Measurements from ENCODE around the gene CEP104.

Gene CEP104

DNA sequence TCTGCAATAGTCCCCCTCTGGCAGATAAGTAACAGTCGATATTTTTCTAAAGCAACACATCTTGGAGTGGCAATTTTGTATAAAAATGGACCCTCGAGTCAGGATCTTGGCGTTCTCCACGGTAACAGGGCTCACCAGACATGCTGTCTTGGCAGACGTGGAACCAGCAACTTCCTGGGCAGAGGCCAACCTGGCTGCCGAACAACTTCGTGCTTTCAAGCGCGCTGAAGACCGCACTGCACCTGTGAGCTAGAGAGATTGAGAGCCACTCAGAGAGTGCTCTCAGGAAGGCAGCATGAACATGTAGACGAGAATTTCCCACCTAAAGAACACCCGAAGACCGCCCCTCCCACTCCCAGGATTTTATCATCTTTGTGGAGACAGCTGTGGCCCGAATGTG lies 35.7 kb upstream of the CEP104 start:
- H3K27ac ChIP-seq: peak overlapping the region; percentile 67
- TF ChIP-seq, protein P1, sequence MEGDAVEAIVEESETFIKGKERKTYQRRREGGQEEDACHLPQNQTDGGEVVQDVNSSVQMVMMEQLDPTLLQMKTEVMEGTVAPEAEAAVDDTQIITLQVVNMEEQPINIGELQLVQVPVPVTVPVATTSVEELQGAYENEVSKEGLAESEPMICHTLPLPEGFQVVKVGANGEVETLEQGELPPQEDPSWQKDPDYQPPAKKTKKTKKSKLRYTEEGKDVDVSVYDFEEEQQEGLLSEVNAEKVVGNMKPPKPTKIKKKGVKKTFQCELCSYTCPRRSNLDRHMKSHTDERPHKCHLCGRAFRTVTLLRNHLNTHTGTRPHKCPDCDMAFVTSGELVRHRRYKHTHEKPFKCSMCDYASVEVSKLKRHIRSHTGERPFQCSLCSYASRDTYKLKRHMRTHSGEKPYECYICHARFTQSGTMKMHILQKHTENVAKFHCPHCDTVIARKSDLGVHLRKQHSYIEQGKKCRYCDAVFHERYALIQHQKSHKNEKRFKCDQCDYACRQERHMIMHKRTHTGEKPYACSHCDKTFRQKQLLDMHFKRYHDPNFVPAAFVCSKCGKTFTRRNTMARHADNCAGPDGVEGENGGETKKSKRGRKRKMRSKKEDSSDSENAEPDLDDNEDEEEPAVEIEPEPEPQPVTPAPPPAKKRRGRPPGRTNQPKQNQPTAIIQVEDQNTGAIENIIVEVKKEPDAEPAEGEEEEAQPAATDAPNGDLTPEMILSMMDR (conservative IDR thresholded peaks at IDR 0.05): no peak

DNA sequence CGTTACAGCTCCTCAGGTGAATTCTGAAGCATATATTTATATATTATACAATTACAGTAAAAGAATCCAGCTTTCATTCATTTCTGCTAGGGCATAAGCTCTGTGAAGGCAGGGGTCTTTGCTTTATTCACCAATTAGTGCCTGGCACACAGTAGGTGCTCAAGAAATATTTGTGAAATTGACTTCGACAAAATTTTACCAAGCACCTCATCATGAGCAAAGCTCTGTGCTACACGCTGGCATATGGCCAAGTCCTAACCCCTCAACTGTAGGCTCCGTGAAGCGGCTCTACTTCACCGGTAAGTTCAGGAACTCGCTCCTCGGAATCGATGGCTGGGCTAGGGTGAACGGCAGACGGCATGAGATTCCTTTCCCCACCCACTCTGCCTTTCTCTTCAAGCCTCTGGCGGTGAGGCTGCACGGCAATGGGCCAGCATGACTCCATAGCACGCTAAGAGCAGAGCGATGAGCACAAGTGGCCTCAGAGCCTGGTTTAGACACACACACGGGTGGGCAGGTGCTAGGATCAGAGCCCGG lies 34.4 kb upstream of the CEP104 start:
- TF ChIP-seq, protein P1 (conservative IDR thresholded peaks at IDR 0.05): 0 out of 2 replicates have a peak, but pooled peaks have one; percentile 17
- H3K27ac ChIP-seq: no peak overlapping the region

DNA sequence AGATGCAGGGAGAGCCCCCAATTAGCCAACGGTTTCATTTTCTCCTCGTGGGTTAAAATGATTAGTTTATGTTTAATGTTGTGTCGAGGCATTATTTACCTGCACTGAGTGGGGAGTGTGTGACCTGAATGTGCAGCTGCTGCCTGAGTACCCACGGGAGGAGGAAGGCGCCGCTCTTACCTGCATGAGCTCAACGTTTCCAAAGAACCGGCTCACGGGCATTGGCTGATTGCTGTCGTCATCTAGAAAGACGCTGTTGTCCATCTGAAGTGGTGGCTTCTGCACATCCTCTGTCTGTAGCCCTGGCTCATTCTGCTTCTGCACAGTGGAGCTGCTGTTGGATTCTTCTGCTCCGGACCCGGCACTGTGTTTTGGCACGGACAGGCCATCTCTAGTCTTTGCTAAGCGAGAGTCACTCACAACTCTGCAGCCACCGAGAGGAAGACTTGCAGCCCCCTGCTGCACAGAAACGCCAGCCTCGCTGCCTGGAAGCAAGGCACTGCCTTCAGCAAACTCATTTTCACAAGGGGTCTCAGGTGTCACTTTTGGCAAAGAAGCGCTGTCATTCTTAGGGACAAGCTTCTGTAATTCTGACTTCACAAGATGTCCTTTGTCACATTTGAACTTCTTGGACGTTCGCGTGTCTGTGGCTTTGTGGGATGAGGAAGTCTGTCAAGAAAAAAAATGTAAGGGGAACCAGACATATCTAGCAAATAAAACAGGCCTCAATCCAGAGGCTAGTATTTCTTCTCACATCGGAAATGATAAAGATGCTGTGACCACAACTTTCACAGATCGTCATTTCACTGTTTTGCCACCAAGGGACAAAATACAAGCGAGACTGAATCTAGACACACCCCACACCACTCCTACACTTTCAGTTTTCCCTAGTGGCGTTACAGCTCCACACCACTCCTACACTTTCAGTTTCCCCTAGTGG lies 33.6 kb upstream of the CEP104 start:
- H3K27ac ChIP-seq: no peak overlapping the region
- TF ChIP-seq, protein P1 (conservative IDR thresholded peaks at IDR 0.05): no peak

DNA sequence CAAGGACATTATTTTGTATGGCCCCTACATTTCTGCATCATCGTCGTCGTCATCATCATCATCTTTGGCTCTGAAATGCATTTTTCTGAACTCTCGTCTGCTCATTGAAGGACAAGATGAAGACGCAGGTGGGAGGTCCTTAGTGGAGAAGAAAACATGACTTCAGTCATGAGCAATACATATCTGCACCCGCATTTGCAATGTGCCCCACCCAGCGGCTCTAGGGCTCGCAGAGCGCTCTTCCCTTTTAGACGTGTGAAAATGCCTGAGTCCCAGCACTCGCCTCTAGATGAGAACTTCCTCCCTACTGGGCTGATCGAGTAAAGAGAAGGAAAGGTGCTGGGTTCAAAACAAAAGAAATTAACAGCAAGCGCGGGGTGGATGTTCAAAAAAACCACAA lies 32.9 kb upstream of the CEP104 start:
- TF ChIP-seq, protein P1 (conservative IDR thresholded peaks at IDR 0.05): no peak
- H3K27ac ChIP-seq: no peak overlapping the region

DNA sequence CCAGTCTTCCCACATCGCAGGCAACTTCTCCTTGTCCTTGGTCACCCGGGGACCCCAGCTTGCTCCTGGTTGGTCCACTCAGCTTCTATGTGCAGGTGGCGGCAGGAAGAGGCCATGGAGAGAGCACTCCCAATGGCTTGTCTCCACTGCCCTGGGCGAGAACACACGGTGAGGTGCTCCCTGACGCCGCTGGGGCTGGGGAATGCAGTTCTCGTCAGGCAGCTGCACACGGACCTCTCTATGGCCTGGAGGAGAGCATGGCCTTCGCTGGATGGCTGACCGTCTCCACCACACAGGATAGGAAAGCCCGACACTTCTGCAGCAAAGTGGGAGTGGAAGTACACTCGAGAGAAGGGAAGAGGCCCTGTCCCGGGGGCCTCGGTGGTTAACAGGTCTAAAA lies 31.3 kb upstream of the CEP104 start:
- TF ChIP-seq, protein P1 (conservative IDR thresholded peaks at IDR 0.05): no peak
- no peak overlapping the region for H3K27ac ChIP-seq

DNA sequence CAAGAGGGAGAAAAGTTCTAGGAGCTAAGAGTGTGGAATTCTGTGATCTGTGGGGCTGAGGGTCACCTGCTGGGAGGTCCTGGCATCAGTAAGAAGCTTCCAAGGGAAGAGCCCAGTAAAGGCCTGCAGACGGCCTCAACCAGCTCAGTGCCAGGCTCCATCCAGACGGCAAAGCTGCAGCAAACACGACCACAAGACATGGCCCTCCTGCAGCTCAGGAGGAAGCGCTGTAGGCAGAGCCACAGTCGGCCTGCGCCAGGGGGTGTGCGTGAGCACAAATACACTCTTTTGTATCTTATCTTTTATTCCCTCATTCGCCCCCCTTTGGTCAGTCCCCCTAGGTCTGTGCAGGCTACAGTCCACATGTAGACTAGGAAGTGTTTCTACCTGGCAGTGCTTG lies 29.7 kb upstream of the CEP104 start:
- TF ChIP-seq, protein P1 (conservative IDR thresholded peaks at IDR 0.05): no peak
- H3K27ac ChIP-seq: no peak overlapping the region

DNA sequence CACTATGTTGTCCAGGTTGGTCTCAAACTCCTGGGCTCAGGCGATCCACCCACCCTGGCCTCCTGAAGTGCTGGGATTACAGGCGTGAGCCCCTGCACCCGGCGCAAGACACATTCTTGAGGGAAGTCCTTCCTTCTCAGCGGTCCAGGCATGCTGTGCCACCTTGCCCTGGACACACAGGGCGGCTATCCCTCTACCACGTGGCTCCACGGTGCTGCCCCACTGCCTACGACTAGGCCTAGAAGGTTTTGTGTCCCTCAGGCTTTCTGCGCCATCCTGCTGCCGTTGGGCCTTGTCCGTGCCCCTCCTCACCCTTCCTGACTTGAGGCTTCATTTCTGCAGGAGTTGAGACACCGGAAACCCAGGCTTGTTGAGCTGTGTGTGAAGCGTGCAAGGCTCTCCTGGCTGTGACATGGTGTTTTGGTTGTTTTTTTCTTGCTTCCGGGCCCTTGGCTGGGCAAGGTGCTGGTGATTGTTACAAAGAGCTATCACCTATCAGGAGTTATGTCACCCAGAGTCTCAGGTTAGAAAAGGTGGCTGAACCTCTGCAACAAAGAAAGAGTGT lies 29.2 kb upstream of the CEP104 start:
- TF ChIP-seq, protein P1 (conservative IDR thresholded peaks at IDR 0.05): no peak
- H3K27ac ChIP-seq: no peak overlapping the region
